ENCODE data around the gene ATP10A. TPM values are rescaled to one million over a fixed set of nuclear protein-coding genes. Genes with fewer than 3 reads are reported as not detected.

Gene ATP10A
- polyA plus RNA-seq, 1 donor from 2014 or later = not detected

- H3K9ac ChIP-seq (ENCODE audit: low read length) = no peak overlapping the region
- H3K4me2 ChIP-seq (ENCODE audit: low read length) = no peak overlapping the region
- no peaks in the 10 kb centered on the region for H3F3A ChIP-seq (ENCODE audit: insufficient read depth, low read length, poor library complexity, severe bottlenecking)
- no peak overlapping the region for H2AFZ ChIP-seq (ENCODE audit: low read depth, low read length)
- no peaks in the 10 kb centered on the region for H3K9me2 ChIP-seq (ENCODE audit: insufficient read depth, low read length)
- no peak overlapping the region for H3K4me3 ChIP-seq (ENCODE audit: low read length)
- no peaks in the 10 kb centered on the region for H3K27me3 ChIP-seq (ENCODE audit: insufficient read depth, low read depth, low read length)
- H4K20me1 ChIP-seq (ENCODE audit: insufficient read depth) = no peaks in the 10 kb centered on the region
- no peaks in the 10 kb centered on the region for H3K79me2 ChIP-seq (replicated peaks; ENCODE audit: insufficient read depth, low read length)
- H3K36me3 ChIP-seq (ENCODE audit: insufficient read depth, low read length) = no peaks in the 10 kb centered on the region
- H3K27ac ChIP-seq (ENCODE audit: low read length) = no peak overlapping the region
- H3K9me3 ChIP-seq (ENCODE audit: low read length) = peaks cover 4% of the 10 kb centered on the region
- TF ChIP-seq POLR2AphosphoS5 (IDR thresholded peaks at IDR 0.05) (no peak), REST (IDR thresholded peaks at IDR 0.05; ENCODE audit: borderline replicate concordance) (no peak), CTCF (IDR thresholded peaks at IDR 0.05; ENCODE audit: poor library complexity, severe bottlenecking) (no peak), RAD21 (conservative IDR thresholded peaks at IDR 0.05) (no peak), MXI1 (conservative IDR thresholded peaks at IDR 0.05; ENCODE audit: poor library complexity, severe bottlenecking) (no peak), EP300 (conservative IDR thresholded peaks at IDR 0.05; ENCODE audit: poor library complexity, severe bottlenecking) (no peak), EZH2 (IDR thresholded peaks at IDR 0.05; ENCODE audit: borderline replicate concordance, insufficient read depth, low read length, poor library complexity, severe bottlenecking) (no peak), SMC3 (conservative IDR thresholded peaks at IDR 0.05; ENCODE audit: poor library complexity) (no peak), TAF1 (IDR thresholded peaks at IDR 0.05; ENCODE audit: low read depth) (no peak)
These were observed 31.0 kb downstream of the ATP10A start for GRCh38 chr15:25832158-25832557.

- H2AFZ ChIP-seq (ENCODE audit: low read depth, low read length) = no peak overlapping the region
- TF ChIP-seq TAF1 (IDR thresholded peaks at IDR 0.05; ENCODE audit: low read depth) (no peak), REST (IDR thresholded peaks at IDR 0.05; ENCODE audit: borderline replicate concordance) (peak; percentile 95)
These were observed 32.2 kb downstream of the ATP10A start for GRCh38 chr15:25830844-25831451.

More at GRCh38 chr15:25830844-25831451, 32.2 kb downstream of the ATP10A start:
- peaks cover 5% of the 10 kb centered on the region for H3K9me3 ChIP-seq (ENCODE audit: low read length)
- H4K20me1 ChIP-seq (ENCODE audit: insufficient read depth) = no peaks in the 10 kb centered on the region
- no peaks in the 10 kb centered on the region for H3K27me3 ChIP-seq (ENCODE audit: insufficient read depth, low read depth, low read length)
- H3K4me3 ChIP-seq (ENCODE audit: low read length) = no peak overlapping the region
- no peak overlapping the region for H3K4me2 ChIP-seq (ENCODE audit: low read length)
- H3K36me3 ChIP-seq (ENCODE audit: insufficient read depth, low read length) = no peaks in the 10 kb centered on the region
- no peak overlapping the region for H3K9ac ChIP-seq (ENCODE audit: low read length)
- no peaks in the 10 kb centered on the region for H3K79me2 ChIP-seq (replicated peaks; ENCODE audit: insufficient read depth, low read length)
- H3K9me2 ChIP-seq (ENCODE audit: insufficient read depth, low read length) = no peaks in the 10 kb centered on the region
- H3F3A ChIP-seq (ENCODE audit: insufficient read depth, low read length, poor library complexity, severe bottlenecking) = no peaks in the 10 kb centered on the region
- H3K27ac ChIP-seq (ENCODE audit: low read length) = peak overlapping the region; percentile 34

All from neural cell (in vitro differentiated cells).